Upper lobe of left lung (tissue), 6 donors: ENCODE data around the gene VKORC1. TPM values are rescaled to one million over a fixed set of nuclear protein-coding genes. Genes with fewer than 3 reads are reported as not detected.
A peak's percentile ranks its signal among the peaks of the same experiment; 100 is the strongest.

Experiments
- ATAC-seq, 2 donors: fragments of 200-7000 bp; cut with Tn5 transposase; one replicate each; pipeline ENCODE4 v1.9.1; 2022; ENCODE audit warnings: mild to moderate bottlenecking in 2 of 2, moderate library complexity in 2 of 2; ENCODE audit not compliant: low FRiP score in 2 of 2
- DNase-seq, 2 donors: peaks; one replicate each; pipeline ENCODE4 v3.0.0-alpha.2; 2019 to 2020
- H3K27ac ChIP-seq, 4 donors: fragments of 200-600 bp; sonication (generic); one replicate each; pipeline ENCODE4 v1.5.1; 2016 to 2019
- H3K27me3 ChIP-seq, 4 donors: fragments of 200-600 bp; sonication (generic); one replicate each; pipeline ENCODE4 v1.5.1; 2017 to 2019
- H3K36me3 ChIP-seq, 4 donors: fragments of 200-600 bp; sonication (generic); one replicate each; pipeline ENCODE4 v1.5.1; 2016 to 2019
- H3K4me1 ChIP-seq, 4 donors: fragments of 200-600 bp; sonication (generic); one replicate each; pipeline ENCODE4 v1.5.1; 2018 to 2019
- H3K4me3 ChIP-seq, 4 donors: fragments of 200-600 bp; sonication (generic); one replicate each; pipeline ENCODE4 v1.5.1; 2017 to 2019; ENCODE audit warnings: mild to moderate bottlenecking in 2 of 4, moderate library complexity in 1 of 4
- H3K9me3 ChIP-seq, 4 donors: fragments of 200-600 bp; sonication (generic); one replicate each; pipeline ENCODE4 v1.5.1; 2018 to 2019
- EP300 ChIP-seq, 4 donors: sonication (generic); formaldehyde crosslinking; IDR thresholded peaks; one replicate each; pipeline ENCODE4 v1.5.1; 2017; ENCODE audit warnings: antibody characterized with exemption in 4 of 4, control low read depth in 2 of 4
- POLR2A ChIP-seq, 4 donors: fragments of 450-650 bp; IDR thresholded peaks; one replicate each; pipeline ENCODE4 v1.5.1; 2016 to 2017; ENCODE audit warnings: antibody characterized with exemption in 4 of 4, mild to moderate bottlenecking in 2 of 4
- POLR2AphosphoS5 ChIP-seq, 2 donors: sonication (generic); formaldehyde crosslinking; IDR thresholded peaks; one replicate each; pipeline ENCODE4 v1.5.1; 2017; ENCODE audit warnings: antibody characterized with exemption in 2 of 2
- WGBS, 2 donors: methylation state at CpG; one replicate each; pipeline ENCODE4 v1.1.5; 2017 to 2018; 5-methylcytosine and 5-hydroxymethylcytosine counted together
- total RNA-seq, 6 donors: library from RNA; depleted of rRNA in 4 of 6; stranded (reverse); fragments of >200 nt in 4 of 6; gene quantifications; one replicate each; pipeline versions ENCODE4 v1.1.0 to v1.2.1, GENCODE V29; 2016 to 2021
- TF ChIP-seq, protein P1 (sequence below), 6 experiments: fragments of 450-650 bp in 4 of 6; fragments of 200-600 bp in 2 of 6; sonication (generic) in 2 of 6; IDR thresholded peaks; one replicate each; pipeline ENCODE4 v1.5.1; 2016 to 2019; ENCODE audit warnings: antibody characterized with exemption in 6 of 6
- donor health status: DM: no; HTN: no; CAD: no; lungs with moderate emphysema.
- donor health status: DM: no; HTN: yes; CAD: no; lungs with severe emphysema.

The VKORC1 gene
- total RNA-seq, 6 donors from 2014 or later, result 37.7 to 105 (median 61.4) TPM

DNA sequence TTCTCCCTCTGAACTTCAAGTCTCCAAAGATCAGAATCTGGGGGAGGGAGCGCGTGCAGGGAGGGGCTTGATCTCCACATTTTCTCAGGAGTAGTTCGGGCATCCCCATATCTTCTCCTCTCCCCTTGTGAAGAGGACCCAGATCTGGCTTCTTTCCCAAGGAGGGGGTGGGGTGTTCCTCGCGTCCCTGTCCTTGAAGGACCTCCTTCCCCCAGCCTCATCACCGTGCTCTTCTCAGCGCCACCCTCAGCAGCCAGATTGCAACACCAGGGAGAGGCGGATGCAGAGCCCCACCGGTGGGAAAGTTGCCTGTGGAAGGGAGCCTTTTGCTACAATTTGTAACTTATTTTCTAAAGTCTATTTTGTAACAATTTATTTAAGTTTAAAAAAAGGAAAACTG is 11.5 kb downstream of the VKORC1 start:
- H3K27me3 ChIP-seq, result no peaks in the 10 kb centered on the region
- no peak for DNase-seq
- H3K9me3 ChIP-seq, result no peaks in the 10 kb centered on the region
- H3K27ac ChIP-seq, result peak overlapping the region in 1 of 4 donors; percentile 59
- H3K4me1 ChIP-seq, result peaks cover 10 to 43% (median 17%) of the 10 kb centered on the region in 4 donors
- WGBS, 2 donors, result 73 to 74% methylated on average over 9 of the region's 9 CpGs
- no peak for ATAC-seq
- H3K4me3 ChIP-seq, result no peak overlapping the region
- no peak for TF ChIP-seq POLR2AphosphoS5 (IDR thresholded peaks at IDR 0.05)
- TF ChIP-seq EP300 (IDR thresholded peaks at IDR 0.05), result no peak
- no peak for TF ChIP-seq POLR2A (IDR thresholded peaks at IDR 0.05)
- TF ChIP-seq, protein P1, sequence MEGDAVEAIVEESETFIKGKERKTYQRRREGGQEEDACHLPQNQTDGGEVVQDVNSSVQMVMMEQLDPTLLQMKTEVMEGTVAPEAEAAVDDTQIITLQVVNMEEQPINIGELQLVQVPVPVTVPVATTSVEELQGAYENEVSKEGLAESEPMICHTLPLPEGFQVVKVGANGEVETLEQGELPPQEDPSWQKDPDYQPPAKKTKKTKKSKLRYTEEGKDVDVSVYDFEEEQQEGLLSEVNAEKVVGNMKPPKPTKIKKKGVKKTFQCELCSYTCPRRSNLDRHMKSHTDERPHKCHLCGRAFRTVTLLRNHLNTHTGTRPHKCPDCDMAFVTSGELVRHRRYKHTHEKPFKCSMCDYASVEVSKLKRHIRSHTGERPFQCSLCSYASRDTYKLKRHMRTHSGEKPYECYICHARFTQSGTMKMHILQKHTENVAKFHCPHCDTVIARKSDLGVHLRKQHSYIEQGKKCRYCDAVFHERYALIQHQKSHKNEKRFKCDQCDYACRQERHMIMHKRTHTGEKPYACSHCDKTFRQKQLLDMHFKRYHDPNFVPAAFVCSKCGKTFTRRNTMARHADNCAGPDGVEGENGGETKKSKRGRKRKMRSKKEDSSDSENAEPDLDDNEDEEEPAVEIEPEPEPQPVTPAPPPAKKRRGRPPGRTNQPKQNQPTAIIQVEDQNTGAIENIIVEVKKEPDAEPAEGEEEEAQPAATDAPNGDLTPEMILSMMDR (IDR thresholded peaks at IDR 0.05), result no peak
- H3K36me3 ChIP-seq, result peaks cover 21 to 94% (median 55%) of the 10 kb centered on the region in 4 donors

DNA sequence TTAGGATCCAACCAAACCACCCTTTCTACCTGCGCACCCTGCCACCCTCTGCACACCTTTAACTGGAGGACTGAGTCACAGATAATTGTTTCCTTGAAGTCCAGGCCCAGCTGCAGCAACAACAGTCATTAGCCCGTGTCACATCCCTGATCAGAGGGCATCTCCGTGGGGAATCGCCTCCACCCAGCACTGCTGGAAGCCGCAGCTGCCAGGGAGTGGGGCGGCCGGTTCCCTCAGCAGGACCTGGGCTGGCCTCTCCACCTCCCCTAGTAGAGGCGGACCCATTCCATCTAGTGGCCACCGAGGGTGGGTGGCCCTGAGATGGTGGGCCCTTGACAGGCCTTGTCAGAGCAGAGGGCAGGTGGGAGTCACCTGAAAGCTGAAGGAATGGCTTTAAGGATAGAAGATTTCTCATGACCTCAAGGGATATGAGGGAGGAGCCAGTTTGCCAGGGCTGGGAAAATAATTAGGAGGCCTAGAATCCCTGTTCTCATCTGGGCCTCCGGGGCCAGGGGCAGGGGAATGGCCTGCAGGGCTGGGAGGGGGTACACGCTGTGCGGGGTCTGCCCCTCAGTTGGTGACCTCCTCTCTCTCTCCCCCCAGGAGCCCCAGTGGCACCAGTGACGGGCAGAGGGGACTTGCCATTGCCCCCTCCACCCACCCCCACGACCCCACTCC is 12.1 kb downstream of the VKORC1 start:
- peaks cover 25 to 97% (median 60%) of the 10 kb centered on the region in 4 donors for H3K36me3 ChIP-seq
- no peaks in the 10 kb centered on the region for H3K27me3 ChIP-seq
- no peak overlapping the region for H3K4me3 ChIP-seq
- H3K9me3 ChIP-seq, result no peaks in the 10 kb centered on the region
- ATAC-seq, result no peak
- peak overlapping the region in 1 of 4 donors; percentile 0 for H3K27ac ChIP-seq
- TF ChIP-seq POLR2A (IDR thresholded peaks at IDR 0.05), result no peak
- TF ChIP-seq EP300 (IDR thresholded peaks at IDR 0.05), result no peak
- TF ChIP-seq, protein P1 (IDR thresholded peaks at IDR 0.05), result no peak
- TF ChIP-seq POLR2AphosphoS5 (IDR thresholded peaks at IDR 0.05), result no peak
- 82 to 88% methylated on average over 6 to 14 of the region's 14 CpGs for WGBS, 2 donors
- DNase-seq, result no peak
- H3K4me1 ChIP-seq, result peaks cover 10 to 43% (median 17%) of the 10 kb centered on the region in 4 donors

DNA sequence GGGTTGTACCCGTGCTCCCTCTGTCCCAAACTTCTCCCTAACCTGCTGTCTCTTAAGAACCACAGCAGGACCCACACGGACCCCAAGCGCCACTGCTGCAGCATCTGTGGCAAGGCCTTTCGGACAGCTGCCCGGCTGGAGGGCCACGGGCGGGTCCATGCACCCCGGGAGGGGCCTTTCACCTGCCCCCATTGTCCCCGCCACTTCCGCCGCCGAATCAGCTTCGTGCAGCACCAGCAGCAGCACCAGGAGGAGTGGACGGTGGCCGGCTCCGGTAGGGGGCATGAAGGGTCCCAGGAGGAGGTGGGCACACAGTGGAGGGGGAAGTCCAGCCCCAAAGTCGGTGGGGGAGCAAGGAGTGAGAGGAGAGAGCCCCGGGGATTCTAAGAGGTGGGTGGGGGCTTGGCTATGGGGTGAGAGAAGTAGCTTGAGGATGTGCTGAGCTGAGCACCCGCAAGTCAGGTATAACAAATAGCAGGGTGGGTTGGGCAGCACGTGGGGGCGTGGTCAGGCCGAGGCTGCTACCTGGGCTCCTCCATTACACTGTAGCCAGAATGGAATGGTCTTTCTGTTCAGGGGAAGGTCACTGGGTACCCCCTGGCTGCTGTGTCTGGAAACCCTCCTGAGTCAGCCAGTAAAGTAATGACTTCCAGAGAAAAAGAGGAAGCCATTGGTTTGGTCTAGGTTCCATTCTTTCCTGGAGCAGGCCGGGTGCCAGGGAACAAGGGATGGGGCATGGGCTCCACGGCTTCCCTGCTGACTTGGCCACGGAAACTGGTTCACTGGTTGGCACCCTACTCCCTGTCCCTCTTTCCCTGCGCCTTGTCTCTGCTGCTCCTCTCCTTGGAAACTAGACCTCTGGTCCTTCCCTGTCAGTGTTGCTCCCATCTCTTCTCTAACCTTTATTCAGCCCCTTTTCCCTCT is 12.9 kb downstream of the VKORC1 start:
- Histone ChIP-seq H3K27me3 (no peaks in the 10 kb centered on the region), H3K4me1 (peaks cover 10 to 43% (median 17%) of the 10 kb centered on the region in 4 donors), H3K4me3 (no peak overlapping the region), H3K27ac (peak overlapping the region in 1 of 4 donors; percentile 18), H3K36me3 (peaks cover 34 to 97% (median 64%) of the 10 kb centered on the region in 4 donors), H3K9me3 (no peaks in the 10 kb centered on the region)
- 76 to 85% methylated on average over 17 to 26 of the region's 26 CpGs for WGBS, 2 donors
- ATAC-seq, result no peak
- no peak for DNase-seq
- TF ChIP-seq POLR2A (IDR thresholded peaks at IDR 0.05) (no peak), EP300 (IDR thresholded peaks at IDR 0.05) (no peak), POLR2AphosphoS5 (IDR thresholded peaks at IDR 0.05) (no peak)
- TF ChIP-seq, protein P1 (IDR thresholded peaks at IDR 0.05), result no peak

DNA sequence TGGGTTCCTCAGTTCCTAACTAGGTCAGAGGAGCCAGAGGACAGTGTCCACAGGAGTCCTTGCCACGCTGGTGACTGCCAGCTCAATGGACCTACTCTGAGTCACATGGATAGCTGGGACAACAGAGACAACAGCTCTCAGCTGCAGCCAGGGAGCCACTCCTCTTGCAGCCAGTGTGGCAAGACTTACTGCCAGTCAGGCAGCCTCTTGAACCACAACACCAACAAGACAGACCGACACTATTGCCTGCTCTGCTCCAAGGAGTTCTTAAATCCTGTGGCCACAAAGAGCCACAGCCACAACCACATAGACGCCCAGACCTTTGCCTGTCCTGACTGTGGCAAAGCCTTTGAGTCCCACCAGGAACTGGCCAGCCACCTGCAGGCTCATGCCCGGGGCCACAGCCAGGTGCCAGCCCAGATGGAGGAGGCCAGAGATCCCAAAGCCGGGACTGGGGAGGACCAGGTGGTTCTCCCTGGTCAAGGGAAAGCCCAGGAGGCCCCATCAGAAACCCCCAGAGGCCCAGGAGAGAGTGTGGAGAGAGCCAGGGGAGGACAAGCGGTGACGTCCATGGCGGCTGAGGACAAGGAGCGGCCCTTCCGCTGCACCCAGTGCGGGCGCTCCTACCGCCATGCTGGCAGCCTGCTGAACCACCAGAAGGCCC is 13.7 kb downstream of the VKORC1 start:
- H3K27me3 ChIP-seq, result no peaks in the 10 kb centered on the region
- H3K4me1 ChIP-seq, result peaks cover 10 to 44% (median 18%) of the 10 kb centered on the region in 4 donors
- H3K27ac ChIP-seq, result no peak overlapping the region
- WGBS, 2 donors, result 91 to 97% methylated on average over 7 to 13 of the region's 13 CpGs
- no peak for DNase-seq
- TF ChIP-seq EP300 (IDR thresholded peaks at IDR 0.05) (no peak), POLR2AphosphoS5 (IDR thresholded peaks at IDR 0.05) (no peak), POLR2A (IDR thresholded peaks at IDR 0.05) (no peak)
- TF ChIP-seq, protein P1 (IDR thresholded peaks at IDR 0.05), result no peak
- ATAC-seq, result no peak
- H3K36me3 ChIP-seq, result peaks cover 37 to 96% (median 67%) of the 10 kb centered on the region in 4 donors
- H3K9me3 ChIP-seq, result no peaks in the 10 kb centered on the region
- no peak overlapping the region for H3K4me3 ChIP-seq
